HepG2 (cell line): ENCODE results near the gene FAM3A. TPM values are rescaled to one million over a fixed set of nuclear protein-coding genes. Genes with fewer than 3 reads are reported as not detected.

Experiments
- AKAP8 ChIP-seq: sonication (generic); formaldehyde crosslinking; IDR thresholded peaks from 2 replicates; pipeline ENCODE4 v1.5.1; 2020; ENCODE audit warnings: mild to moderate bottlenecking, missing genetic modification reagents
- ELF3 ChIP-seq: IDR thresholded peaks from 2 replicates; pipeline ENCODE4 v1.6.1; 2016; ENCODE audit warnings: missing genetic modification reagents, missing compliant biosample characterization
- GFI1 ChIP-seq: sonication (generic); formaldehyde crosslinking; IDR thresholded peaks from 2 replicates; pipeline ENCODE4 v1.5.0; 2020; ENCODE audit warnings: missing genetic modification reagents, mild to moderate bottlenecking, borderline replicate concordance
- HDAC2 ChIP-seq: sonication (generic); formaldehyde crosslinking; IDR thresholded peaks from 2 replicates; pipeline ENCODE4 v1.4.0; 2020; ENCODE audit warnings: missing genetic modification reagents
- HNRNPK ChIP-seq: fragments of 200-400 bp; formaldehyde crosslinking; IDR thresholded peaks from 2 replicates; pipeline ENCODE4 v1.6.1; 2018; ENCODE audit warnings: low read length, low read depth, moderate library complexity, mild to moderate bottlenecking; ENCODE audit not compliant: poor library complexity, severe bottlenecking
- KLF16 ChIP-seq, 2 experiments: sonication (generic) in 1 of 2; formaldehyde crosslinking in 1 of 2; IDR thresholded peaks; 2 replicates each; pipeline versions ENCODE4 v1.6.1 to v1.8.0; 2016 to 2023; ENCODE audit warnings: missing genetic modification reagents in 2 of 2, missing compliant biosample characterization in 1 of 2
- NCOA2 ChIP-seq: sonication (generic); formaldehyde crosslinking; IDR thresholded peaks from 2 replicates; pipeline ENCODE4 v1.8.0; 2022; ENCODE audit warnings: inconsistent platforms
- PHF20 ChIP-seq: sonication (generic); formaldehyde crosslinking; IDR thresholded peaks from 2 replicates; pipeline ENCODE4 v1.5.0; 2020; ENCODE audit warnings: mild to moderate bottlenecking, missing genetic modification reagents
- THAP11 ChIP-seq: IDR thresholded peaks from 2 replicates; pipeline ENCODE4 v1.6.1; 2016; ENCODE audit warnings: missing biosample characterization, missing genetic modification reagents
- U2AF1 ChIP-seq: fragments of 200-400 bp; formaldehyde crosslinking; optimal IDR thresholded peaks from 2 replicates; pipeline ENCODE3; 2017; ENCODE audit warnings: mild to moderate bottlenecking, low read depth, low read length
- ZBTB20 ChIP-seq: sonication (generic); formaldehyde crosslinking; IDR thresholded peaks from 2 replicates; pipeline ENCODE4 v1.8.1; 2023; ENCODE audit warnings: missing genetic modification reagents, low read depth, mild to moderate bottlenecking, borderline replicate concordance
- ZFP90 ChIP-seq: sonication (generic); formaldehyde crosslinking; IDR thresholded peaks from 2 replicates; pipeline ENCODE4 v1.8.0; 2022; ENCODE audit warnings: missing genetic modification reagents, mild to moderate bottlenecking, inconsistent platforms, borderline replicate concordance
- ZNF264 ChIP-seq: sonication (generic); formaldehyde crosslinking; IDR thresholded peaks from 2 replicates; pipeline ENCODE4 v1.4.0; 2020; ENCODE audit warnings: missing genetic modification reagents
- ZNF780A ChIP-seq: sonication (generic); formaldehyde crosslinking; IDR thresholded peaks from 2 replicates; pipeline ENCODE4 v1.8.0; 2022; ENCODE audit warnings: mild to moderate bottlenecking, missing genetic modification reagents, moderate library complexity
- polyA plus RNA-seq, 8 experiments: library from polyadenylated mRNA; depleted of rRNA in 3 of 8; stranded (reverse) in 7 of 8; unstranded in 1 of 8; fragments of >200 nt; fragmentation: Illumina TruSeq in 4 of 8; extraction: Trizol in 4 of 8; gene quantifications; 2 replicates each; pipeline versions ENCODE4 v1.2.1 to v1.2.3, GENCODE V29; 2011 to 2016; ENCODE audit warnings: low read depth in 4 of 8, missing spikeins in 1 of 8, mixed read lengths in 1 of 8; ENCODE audit not compliant: insufficient read depth in 1 of 8
- total RNA-seq, 5 experiments: library from RNA; depleted of rRNA; stranded (reverse); fragments of >200 nt; fragmentation: Illumina TruSeq; extraction: Trizol; gene quantifications; 2 replicates each; pipeline ENCODE4 v1.2.3, GENCODE V29; 2016; ENCODE audit warnings: low read depth in 1 of 5
- TF ChIP-seq, protein P1 (sequence below): sonication (generic); formaldehyde crosslinking; IDR thresholded peaks from 2 replicates; pipeline ENCODE4 v1.9.0; 2022; ENCODE audit warnings: missing genetic modification reagents, mild to moderate bottlenecking, borderline replicate concordance
- TF ChIP-seq, protein P2 (sequence below): sonication (generic); formaldehyde crosslinking; IDR thresholded peaks from 2 replicates; pipeline ENCODE4 v1.4.0; 2020; ENCODE audit warnings: missing genetic modification reagents
- TF ChIP-seq, protein P3 (sequence below): IDR thresholded peaks from 2 replicates; pipeline ENCODE4 v1.6.1; 2016; ENCODE audit warnings: low read depth, borderline replicate concordance
- TF ChIP-seq, protein P4 (sequence below): IDR thresholded peaks from 2 replicates; pipeline ENCODE4 v1.6.1; 2016; ENCODE audit warnings: mild to moderate bottlenecking, missing biosample characterization, missing genetic modification reagents
- TF ChIP-seq, protein P5 (sequence below): sonication (generic); formaldehyde crosslinking; IDR thresholded peaks from 2 replicates; pipeline ENCODE4 v1.4.0; 2020; ENCODE audit warnings: missing genetic modification reagents

The FAM3A gene
- total and polyA plus RNA-seq, 2 of the 13 experiments (the other 11 are each of a cell fraction or from before 2014, with no cell fraction given) = 11.2 to 22.7 TPM

DNA sequence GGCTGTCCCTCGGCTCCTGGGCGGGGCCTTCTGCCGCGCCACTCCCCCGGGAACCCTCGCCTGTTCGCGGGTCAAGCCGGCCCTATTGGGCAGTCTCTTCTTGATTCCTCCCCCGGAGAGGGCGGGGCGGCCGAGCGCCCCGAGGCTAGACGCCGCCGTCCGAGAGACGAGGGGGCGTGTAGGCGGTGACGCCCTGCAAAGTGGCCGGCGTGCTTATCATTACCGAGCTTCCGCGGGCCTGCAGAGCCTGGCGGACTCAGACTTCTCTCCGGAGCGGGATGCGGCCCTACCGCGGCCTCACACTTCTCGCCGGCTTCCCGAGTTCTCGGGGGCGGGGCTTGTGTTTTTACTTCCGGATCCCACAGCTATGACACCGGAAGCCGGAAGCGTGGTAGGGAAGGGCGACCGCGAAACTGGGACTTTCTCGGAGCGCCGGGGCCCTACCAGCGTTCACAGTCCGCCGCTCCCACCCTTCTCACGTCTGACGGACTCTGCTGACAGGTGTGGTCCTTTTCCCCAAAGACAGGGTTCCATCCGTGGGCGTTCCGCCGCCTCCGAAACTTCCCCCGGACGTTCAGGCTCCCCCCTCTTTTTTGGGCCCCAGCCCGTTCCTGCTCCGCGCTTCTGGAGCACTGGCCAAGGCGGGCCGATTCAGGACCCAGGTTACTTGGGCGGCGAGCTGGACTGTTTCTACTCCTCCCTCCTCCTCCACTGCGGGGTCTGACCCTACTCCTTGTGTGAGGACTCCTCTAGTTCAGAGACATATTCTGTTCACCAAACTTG lies 31.4 kb upstream of the FAM3A start, which contains the start of gene IKBKG (continued):
- TF ChIP-seq HNRNPK = peak; percentile 84
- TF ChIP-seq ZFP90 = 0 out of 2 replicates have a peak, but pooled peaks have one; percentile 47
- peak; percentile 86; the same call in 1 of the 2 replicates for TF ChIP-seq AKAP8 (CRISPR knock-in tag)
- 0 out of 2 replicates have a peak, but pooled peaks have one; percentile 7 for TF ChIP-seq GFI1 (CRISPR knock-in tag)
- TF ChIP-seq ELF3 = 0 out of 2 replicates have a peak, but pooled peaks have one; percentile 14
- TF ChIP-seq PHF20 (CRISPR knock-in tag) = peak; percentile 76
- peak; percentile 68; the same call in 1 of the 2 replicates for TF ChIP-seq THAP11 (CRISPR knock-in tag)
- TF ChIP-seq ZNF780A (CRISPR knock-in tag) = 0 out of 2 replicates have a peak, but pooled peaks have one; percentile 11
- TF ChIP-seq, protein P1, sequence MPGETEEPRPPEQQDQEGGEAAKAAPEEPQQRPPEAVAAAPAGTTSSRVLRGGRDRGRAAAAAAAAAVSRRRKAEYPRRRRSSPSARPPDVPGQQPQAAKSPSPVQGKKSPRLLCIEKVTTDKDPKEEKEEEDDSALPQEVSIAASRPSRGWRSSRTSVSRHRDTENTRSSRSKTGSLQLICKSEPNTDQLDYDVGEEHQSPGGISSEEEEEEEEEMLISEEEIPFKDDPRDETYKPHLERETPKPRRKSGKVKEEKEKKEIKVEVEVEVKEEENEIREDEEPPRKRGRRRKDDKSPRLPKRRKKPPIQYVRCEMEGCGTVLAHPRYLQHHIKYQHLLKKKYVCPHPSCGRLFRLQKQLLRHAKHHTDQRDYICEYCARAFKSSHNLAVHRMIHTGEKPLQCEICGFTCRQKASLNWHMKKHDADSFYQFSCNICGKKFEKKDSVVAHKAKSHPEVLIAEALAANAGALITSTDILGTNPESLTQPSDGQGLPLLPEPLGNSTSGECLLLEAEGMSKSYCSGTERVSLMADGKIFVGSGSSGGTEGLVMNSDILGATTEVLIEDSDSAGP = peak; percentile 20; the same call in 1 of the 2 replicates
- peak; percentile 45; the same call in 1 of the 2 replicates for TF ChIP-seq ZNF264 (CRISPR knock-in tag)
- TF ChIP-seq, protein P2, sequence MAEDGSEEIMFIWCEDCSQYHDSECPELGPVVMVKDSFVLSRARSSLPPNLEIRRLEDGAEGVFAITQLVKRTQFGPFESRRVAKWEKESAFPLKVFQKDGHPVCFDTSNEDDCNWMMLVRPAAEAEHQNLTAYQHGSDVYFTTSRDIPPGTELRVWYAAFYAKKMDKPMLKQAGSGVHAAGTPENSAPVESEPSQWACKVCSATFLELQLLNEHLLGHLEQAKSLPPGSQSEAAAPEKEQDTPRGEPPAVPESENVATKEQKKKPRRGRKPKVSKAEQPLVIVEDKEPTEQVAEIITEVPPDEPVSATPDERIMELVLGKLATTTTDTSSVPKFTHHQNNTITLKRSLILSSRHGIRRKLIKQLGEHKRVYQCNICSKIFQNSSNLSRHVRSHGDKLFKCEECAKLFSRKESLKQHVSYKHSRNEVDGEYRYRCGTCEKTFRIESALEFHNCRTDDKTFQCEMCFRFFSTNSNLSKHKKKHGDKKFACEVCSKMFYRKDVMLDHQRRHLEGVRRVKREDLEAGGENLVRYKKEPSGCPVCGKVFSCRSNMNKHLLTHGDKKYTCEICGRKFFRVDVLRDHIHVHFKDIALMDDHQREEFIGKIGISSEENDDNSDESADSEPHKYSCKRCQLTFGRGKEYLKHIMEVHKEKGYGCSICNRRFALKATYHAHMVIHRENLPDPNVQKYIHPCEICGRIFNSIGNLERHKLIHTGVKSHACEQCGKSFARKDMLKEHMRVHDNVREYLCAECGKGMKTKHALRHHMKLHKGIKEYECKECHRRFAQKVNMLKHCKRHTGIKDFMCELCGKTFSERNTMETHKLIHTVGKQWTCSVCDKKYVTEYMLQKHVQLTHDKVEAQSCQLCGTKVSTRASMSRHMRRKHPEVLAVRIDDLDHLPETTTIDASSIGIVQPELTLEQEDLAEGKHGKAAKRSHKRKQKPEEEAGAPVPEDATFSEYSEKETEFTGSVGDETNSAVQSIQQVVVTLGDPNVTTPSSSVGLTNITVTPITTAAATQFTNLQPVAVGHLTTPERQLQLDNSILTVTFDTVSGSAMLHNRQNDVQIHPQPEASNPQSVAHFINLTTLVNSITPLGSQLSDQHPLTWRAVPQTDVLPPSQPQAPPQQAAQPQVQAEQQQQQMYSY = no peak
- TF ChIP-seq ZBTB20 (CRISPR knock-in tag) = peak; percentile 7; the same call in 1 of the 2 replicates
- TF ChIP-seq U2AF1 = no peak
- peak in 1 of 2 experiments; percentile 39; a peak in 1 of 4 replicates for TF ChIP-seq KLF16 (CRISPR knock-in tag; IDR thresholded peaks at IDR 0.05)
- TF ChIP-seq HDAC2 (CRISPR knock-in tag) = 0 out of 2 replicates have a peak, but pooled peaks have one; percentile 20
- TF ChIP-seq, protein P3, sequence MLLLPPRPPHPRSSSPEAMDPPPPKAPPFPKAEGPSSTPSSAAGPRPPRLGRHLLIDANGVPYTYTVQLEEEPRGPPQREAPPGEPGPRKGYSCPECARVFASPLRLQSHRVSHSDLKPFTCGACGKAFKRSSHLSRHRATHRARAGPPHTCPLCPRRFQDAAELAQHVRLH (CRISPR knock-in tag) = 0 out of 2 replicates have a peak, but pooled peaks have one; percentile 44
- no peak for TF ChIP-seq NCOA2 (CRISPR knock-in tag)
- TF ChIP-seq, protein P4, sequence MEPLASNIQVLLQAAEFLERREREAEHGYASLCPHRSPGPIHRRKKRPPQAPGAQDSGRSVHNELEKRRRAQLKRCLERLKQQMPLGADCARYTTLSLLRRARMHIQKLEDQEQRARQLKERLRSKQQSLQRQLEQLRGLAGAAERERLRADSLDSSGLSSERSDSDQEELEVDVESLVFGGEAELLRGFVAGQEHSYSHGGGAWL (CRISPR knock-in tag) = 0 out of 2 replicates have a peak, but pooled peaks have one; percentile 25
- TF ChIP-seq, protein P5, sequence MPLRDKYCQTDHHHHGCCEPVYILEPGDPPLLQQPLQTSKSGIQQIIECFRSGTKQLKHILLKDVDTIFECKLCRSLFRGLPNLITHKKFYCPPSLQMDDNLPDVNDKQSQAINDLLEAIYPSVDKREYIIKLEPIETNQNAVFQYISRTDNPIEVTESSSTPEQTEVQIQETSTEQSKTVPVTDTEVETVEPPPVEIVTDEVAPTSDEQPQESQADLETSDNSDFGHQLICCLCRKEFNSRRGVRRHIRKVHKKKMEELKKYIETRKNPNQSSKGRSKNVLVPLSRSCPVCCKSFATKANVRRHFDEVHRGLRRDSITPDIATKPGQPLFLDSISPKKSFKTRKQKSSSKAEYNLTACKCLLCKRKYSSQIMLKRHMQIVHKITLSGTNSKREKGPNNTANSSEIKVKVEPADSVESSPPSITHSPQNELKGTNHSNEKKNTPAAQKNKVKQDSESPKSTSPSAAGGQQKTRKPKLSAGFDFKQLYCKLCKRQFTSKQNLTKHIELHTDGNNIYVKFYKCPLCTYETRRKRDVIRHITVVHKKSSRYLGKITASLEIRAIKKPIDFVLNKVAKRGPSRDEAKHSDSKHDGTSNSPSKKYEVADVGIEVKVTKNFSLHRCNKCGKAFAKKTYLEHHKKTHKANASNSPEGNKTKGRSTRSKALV (CRISPR knock-in tag) = no peak
